Lower lobe of right lung (tissue), 2 donors: Measurements from ENCODE around the gene ATP8B1. TPM values are rescaled to one million over a fixed set of nuclear protein-coding genes. Genes with fewer than 3 reads are reported as not detected.

ENCODE experiments used
- ATAC-seq, 2 donors: fragments of 200-7000 bp; cut with Tn5 transposase; one replicate each; pipeline ENCODE4 v1.9.1; 2020 to 2022; ENCODE audit warnings: mild to moderate bottlenecking in 2 of 2, moderate library complexity in 2 of 2
- DNase-seq: peaks from one replicate; pipeline ENCODE4 v3.0.0-alpha.2; 2020
- H3K27ac ChIP-seq: fragments of 200-600 bp; one replicate; pipeline ENCODE4 v1.8.0; 2022
- H3K27me3 ChIP-seq: fragments of 200-600 bp; one replicate; pipeline ENCODE4 v1.8.0; 2022; ENCODE audit warnings: low read depth
- H3K36me3 ChIP-seq: fragments of 200-600 bp; one replicate; pipeline ENCODE4 v1.8.0; 2022; ENCODE audit warnings: mild to moderate bottlenecking
- H3K4me1 ChIP-seq: fragments of 200-600 bp; one replicate; pipeline ENCODE4 v1.8.0; 2022
- H3K4me3 ChIP-seq: fragments of 200-600 bp; one replicate; pipeline ENCODE4 v1.8.0; 2022; ENCODE audit warnings: mild to moderate bottlenecking
- H3K9me3 ChIP-seq: fragments of 200-600 bp; one replicate; pipeline ENCODE4 v1.8.0; 2022
- intact Hi-C: fragments of 100-400 bp; cut with DNase I; formaldehyde crosslinking; loops from one replicate; pipeline ENCODE4 v1.11.0; 2022
- total RNA-seq: library from RNA; stranded (reverse); fragmentation: NEBNext Ultra II Directional; extraction: Animal tissue kit (Norgen Biotek cat#: 25700); gene quantifications from one replicate; pipeline ENCODE4 v1.2.1, GENCODE V29; 2021
- TF ChIP-seq, protein P1 (sequence below): fragments of 200-600 bp; IDR thresholded peaks from one replicate; pipeline ENCODE4 v1.8.0; 2022; ENCODE audit warnings: antibody characterized with exemption, mild to moderate bottlenecking
- donor health status: DM: no; HTN: yes; CAD: no; lungs with severe emphysema.

The ATP8B1 gene
- total RNA-seq, 1 donor from 2014 or later: 27.2 TPM

DNA sequence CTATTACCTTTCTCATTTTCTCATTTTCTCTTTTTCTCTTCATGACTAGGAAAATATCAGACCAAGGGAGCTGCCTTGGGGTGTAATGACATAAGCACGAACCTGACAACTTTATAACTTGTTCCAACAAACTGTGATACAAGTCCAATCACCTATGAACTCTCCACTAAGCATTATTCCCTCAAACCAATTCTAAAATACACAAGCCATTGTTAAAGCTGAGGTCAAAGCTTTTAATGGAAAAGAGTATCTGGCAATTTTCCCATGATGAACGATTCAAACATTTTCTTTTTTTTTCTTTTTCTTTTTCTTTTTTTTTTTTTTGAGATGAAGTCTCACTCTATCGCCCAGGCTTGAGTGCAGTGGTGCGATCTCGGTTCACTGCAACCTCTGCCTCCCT, 133.1 kb downstream of the ATP8B1 start:
- H3K4me1 ChIP-seq: peaks cover 24% of the 10 kb centered on the region
- TF ChIP-seq, protein P1, sequence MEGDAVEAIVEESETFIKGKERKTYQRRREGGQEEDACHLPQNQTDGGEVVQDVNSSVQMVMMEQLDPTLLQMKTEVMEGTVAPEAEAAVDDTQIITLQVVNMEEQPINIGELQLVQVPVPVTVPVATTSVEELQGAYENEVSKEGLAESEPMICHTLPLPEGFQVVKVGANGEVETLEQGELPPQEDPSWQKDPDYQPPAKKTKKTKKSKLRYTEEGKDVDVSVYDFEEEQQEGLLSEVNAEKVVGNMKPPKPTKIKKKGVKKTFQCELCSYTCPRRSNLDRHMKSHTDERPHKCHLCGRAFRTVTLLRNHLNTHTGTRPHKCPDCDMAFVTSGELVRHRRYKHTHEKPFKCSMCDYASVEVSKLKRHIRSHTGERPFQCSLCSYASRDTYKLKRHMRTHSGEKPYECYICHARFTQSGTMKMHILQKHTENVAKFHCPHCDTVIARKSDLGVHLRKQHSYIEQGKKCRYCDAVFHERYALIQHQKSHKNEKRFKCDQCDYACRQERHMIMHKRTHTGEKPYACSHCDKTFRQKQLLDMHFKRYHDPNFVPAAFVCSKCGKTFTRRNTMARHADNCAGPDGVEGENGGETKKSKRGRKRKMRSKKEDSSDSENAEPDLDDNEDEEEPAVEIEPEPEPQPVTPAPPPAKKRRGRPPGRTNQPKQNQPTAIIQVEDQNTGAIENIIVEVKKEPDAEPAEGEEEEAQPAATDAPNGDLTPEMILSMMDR: no peak
- intact Hi-C loops: no loop called here
- no peak for ATAC-seq
- H3K4me3 ChIP-seq: no peak overlapping the region
- H3K9me3 ChIP-seq: no peaks in the 10 kb centered on the region
- H3K36me3 ChIP-seq: peaks cover 29% of the 10 kb centered on the region
- no peaks in the 10 kb centered on the region for H3K27me3 ChIP-seq
- no peak for DNase-seq
- H3K27ac ChIP-seq: no peak overlapping the region

DNA sequence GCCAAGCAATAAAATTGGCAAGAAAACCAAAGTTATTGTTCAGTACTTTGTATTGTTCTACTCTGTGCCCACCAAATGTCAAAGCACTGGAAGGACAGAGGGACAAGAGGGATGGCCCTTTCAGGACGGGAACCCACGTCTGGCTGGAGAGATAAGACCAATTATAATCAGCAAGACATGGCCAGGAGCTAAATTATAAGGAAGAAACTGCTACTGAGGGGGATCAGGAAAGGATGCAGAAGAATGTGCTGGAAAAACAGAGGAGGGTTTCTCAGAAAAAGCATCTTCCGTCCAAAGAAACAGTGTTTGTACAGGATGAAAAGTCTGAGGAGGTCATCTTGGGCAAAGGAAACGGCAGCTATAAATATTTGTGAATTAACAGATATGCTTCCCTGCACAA, 135.1 kb downstream of the ATP8B1 start:
- TF ChIP-seq, protein P1: no peak
- Histone ChIP-seq H3K4me1 (peaks cover 26% of the 10 kb centered on the region), H3K9me3 (no peaks in the 10 kb centered on the region), H3K27ac (no peak overlapping the region), H3K27me3 (no peaks in the 10 kb centered on the region), H3K36me3 (peaks cover 17% of the 10 kb centered on the region), H3K4me3 (no peak overlapping the region)
- ATAC-seq (peak in 1 of 2 donors; percentile 25), DNase-seq (no peak)
- intact Hi-C loops: no loop called here

DNA sequence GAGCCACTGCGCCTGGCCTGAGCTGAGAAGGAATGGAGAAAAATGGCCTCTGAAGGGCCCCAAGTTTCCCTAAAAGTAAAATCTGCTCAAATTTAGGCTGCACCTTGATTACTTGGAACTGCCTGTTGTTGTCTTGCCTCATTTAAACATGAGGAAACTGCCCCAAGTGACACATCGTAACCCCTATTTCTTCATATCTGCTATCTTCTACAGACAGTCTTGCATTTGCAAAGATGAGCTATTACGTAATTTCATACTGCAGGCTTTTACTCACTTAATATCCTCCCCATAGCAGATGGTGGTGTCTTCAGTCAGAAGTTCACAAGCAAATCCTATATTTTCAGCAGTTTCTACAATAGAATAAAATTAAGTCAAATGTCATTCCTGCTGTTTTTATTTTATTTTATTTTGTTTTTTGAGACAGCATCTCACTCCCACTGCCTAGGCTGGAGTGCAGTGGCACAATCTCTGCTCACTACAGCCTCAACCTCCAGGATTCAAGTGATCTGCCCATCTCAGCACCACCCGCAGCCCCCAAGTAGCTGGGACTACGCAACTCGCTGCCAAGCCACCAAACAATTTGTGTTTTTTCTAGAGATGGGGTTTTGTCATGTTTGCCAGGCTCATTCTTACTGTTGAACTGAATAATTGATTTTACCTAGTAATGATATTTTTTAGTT, 136.2 kb downstream of the ATP8B1 start:
- intact Hi-C loops: no loop called here
- no peaks in the 10 kb centered on the region for H3K27me3 ChIP-seq
- TF ChIP-seq, protein P1: no peak
- ATAC-seq (peak; percentile 70 to 76), DNase-seq (no peak)
- H3K4me1 ChIP-seq: peaks cover 26% of the 10 kb centered on the region
- peaks cover 21% of the 10 kb centered on the region for H3K36me3 ChIP-seq
- no peak overlapping the region for H3K4me3 ChIP-seq
- H3K27ac ChIP-seq: peak overlapping the region; percentile 3
- no peaks in the 10 kb centered on the region for H3K9me3 ChIP-seq

DNA sequence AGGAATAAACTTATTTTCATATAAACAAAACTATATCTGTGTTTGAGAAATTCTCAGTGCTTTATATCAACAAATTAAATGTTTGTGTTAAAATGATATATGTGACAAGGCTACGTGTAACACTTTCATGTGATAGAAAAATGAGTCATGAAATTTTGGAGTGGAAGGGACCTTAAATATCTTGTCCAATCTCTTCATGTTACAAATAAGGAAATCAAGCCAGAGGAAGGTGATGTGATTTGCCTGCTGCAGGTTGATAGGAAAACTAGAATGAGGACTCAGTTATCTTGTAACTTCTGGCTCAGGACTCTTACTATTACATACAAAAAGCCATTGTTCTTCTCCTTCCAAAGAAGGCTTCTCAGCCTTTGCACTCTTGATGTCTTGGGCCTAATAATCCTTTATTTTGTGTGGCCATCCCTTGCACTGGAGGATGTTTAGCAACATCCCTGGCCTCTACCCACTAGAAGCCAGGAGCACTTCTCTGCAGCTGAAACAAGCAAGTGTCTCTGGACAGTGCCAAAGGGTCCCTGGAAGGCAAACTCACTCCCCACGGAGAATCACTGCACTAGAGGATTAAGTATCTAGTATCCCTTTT, 138.4 kb downstream of the ATP8B1 start:
- Histone ChIP-seq H3K36me3 (peaks cover 34% of the 10 kb centered on the region), H3K4me3 (no peak overlapping the region), H3K27me3 (no peaks in the 10 kb centered on the region), H3K9me3 (no peaks in the 10 kb centered on the region), H3K4me1 (peaks cover 26% of the 10 kb centered on the region), H3K27ac (no peak overlapping the region)
- no peak for DNase-seq
- intact Hi-C loops: no loop called here
- no peak for ATAC-seq
- TF ChIP-seq, protein P1: no peak

DNA sequence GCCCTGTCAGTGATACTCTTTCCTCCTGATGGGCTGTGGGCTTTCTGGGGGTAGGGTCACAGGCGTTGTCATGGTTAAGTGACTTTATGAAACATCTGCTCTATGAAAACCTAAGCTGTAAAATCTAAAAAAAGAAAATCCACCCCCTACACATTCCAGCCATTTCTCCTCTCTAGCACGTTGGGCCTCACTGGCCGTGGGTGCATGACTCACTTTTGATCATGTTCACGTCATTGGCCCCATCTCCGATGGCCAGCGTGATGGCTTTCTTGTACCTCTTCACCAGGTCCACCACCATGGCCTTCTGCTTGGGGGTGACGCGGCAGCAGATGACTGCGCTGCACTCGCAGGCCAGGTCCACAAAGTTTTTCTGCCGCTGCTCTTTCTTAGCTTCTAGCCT, 142.2 kb downstream of the ATP8B1 start:
- H3K9me3 ChIP-seq: peaks cover 2% of the 10 kb centered on the region
- peaks cover 31% of the 10 kb centered on the region for H3K36me3 ChIP-seq
- H3K27ac ChIP-seq: no peak overlapping the region
- no peak for DNase-seq
- TF ChIP-seq, protein P1: no peak
- no peak for ATAC-seq
- peaks cover 12% of the 10 kb centered on the region for H3K4me1 ChIP-seq
- no peak overlapping the region for H3K4me3 ChIP-seq
- intact Hi-C loops: no loop called here
- H3K27me3 ChIP-seq: no peaks in the 10 kb centered on the region
